GM12892 (cell line): ENCODE measurements around the gene TXK.

Experiments used
- POLR2A ChIP-seq: IDR thresholded peaks from 2 replicates; pipeline ENCODE4 v1.6.1; 2011; ENCODE audit warnings: low read depth, low read length, control low read depth
- POLR2AphosphoS5 ChIP-seq: IDR thresholded peaks from 2 replicates; pipeline ENCODE4 v1.6.1; 2011; ENCODE audit warnings: low read depth, low read length, control low read depth

DNA sequence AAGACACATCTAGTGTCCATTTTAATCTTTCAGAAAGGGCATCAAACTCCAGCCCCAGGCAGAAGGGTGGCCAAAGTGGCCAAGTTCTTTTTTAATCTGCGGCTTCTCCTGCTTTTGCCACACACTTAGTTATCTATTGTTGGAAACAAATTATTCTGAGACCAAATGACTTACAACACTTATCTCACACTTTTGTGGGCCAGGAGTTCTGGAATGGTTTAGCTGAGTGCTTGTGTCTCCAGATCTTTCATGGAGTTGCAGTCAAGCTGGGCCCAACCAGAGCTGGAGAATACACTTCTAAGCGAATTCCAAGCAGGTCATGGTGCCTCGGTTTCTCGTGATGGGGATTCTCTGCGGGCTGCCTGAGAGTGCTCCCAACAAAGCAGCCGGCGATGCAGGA, 4.0 kb downstream of the TXK start:
- TF ChIP-seq POLR2A: no peak
- TF ChIP-seq POLR2AphosphoS5: no peak; the same call in 1 of the 2 replicates
